ENCODE measurements around the gene CXXC5. TPM values are rescaled to one million over a fixed set of nuclear protein-coding genes. Genes with fewer than 3 reads are reported as not detected.

The CXXC5 gene
- total RNA-seq, 6 experiments from 2014 or later, result 44.5 to 84.9 (median 66.4) TPM

DNA sequence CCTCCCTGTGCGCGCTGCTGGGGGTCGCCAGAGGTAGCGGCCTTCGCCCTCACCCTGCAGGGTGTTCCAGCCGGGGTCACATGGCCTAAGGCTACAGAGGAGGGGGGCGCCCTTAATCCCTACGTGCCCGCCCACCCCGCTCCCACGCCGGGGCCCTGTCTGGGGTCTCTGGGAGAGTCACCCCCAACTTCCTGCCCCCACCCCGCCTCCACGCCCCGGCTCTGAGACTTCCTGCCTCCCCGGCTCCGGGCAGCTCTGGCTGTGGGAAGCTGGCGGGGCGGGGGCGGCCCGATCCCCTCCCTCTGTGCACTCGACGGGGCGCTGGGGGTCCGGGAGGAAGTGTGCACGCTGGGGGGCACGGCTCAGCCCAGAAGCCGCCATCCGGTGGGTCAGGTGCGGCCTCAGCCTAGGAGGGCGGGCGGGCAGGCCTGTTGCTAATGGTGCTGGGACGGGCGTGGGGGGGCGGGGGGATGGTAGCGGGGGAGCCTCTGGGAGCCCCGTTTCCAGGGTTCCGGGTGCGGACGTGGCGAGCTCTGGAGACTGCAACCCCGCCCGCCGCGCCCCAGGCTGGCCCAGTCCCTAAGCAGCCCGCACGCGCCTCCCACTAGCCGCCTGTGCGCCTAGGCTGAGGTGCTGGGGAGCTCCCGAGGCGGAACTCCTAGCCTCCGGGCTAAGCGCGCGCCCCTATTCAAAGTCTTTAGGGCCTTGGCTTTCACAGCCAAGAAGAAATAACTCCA is 61.6 kb downstream of the CXXC5 start:
- Histone ChIP-seq H3K4me3 (peak overlapping the region in 1 of 3 donors; percentile 27), H3K27me3 (peaks cover 0 to 5% of the 10 kb centered on the region in 2 donors), H3K9me3 (no peaks in the 10 kb centered on the region), H3K27ac (no peak overlapping the region), H3K36me3 (no peaks in the 10 kb centered on the region), H3K4me1 (peaks cover 0 to 11% (median under 1%) of the 10 kb centered on the region in 4 donors)
- intact Hi-C loops (cut with DNase I), result no loop called here
- peak in 1 of 3 donors; percentile 72 for DNase-seq
- peak; percentile 37 to 52 (median 46) for ATAC-seq
- 40% methylated on average over 13 of the region's 56 CpGs for WGBS (ENCODE audit: insufficient coverage, low coverage, low lambda C conversion rate, missing lambda C conversion rate)
- TF ChIP-seq, protein P1, sequence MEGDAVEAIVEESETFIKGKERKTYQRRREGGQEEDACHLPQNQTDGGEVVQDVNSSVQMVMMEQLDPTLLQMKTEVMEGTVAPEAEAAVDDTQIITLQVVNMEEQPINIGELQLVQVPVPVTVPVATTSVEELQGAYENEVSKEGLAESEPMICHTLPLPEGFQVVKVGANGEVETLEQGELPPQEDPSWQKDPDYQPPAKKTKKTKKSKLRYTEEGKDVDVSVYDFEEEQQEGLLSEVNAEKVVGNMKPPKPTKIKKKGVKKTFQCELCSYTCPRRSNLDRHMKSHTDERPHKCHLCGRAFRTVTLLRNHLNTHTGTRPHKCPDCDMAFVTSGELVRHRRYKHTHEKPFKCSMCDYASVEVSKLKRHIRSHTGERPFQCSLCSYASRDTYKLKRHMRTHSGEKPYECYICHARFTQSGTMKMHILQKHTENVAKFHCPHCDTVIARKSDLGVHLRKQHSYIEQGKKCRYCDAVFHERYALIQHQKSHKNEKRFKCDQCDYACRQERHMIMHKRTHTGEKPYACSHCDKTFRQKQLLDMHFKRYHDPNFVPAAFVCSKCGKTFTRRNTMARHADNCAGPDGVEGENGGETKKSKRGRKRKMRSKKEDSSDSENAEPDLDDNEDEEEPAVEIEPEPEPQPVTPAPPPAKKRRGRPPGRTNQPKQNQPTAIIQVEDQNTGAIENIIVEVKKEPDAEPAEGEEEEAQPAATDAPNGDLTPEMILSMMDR (IDR thresholded peaks at IDR 0.05), result no peak
- TF ChIP-seq POLR2A (IDR thresholded peaks at IDR 0.05), result no peak

DNA sequence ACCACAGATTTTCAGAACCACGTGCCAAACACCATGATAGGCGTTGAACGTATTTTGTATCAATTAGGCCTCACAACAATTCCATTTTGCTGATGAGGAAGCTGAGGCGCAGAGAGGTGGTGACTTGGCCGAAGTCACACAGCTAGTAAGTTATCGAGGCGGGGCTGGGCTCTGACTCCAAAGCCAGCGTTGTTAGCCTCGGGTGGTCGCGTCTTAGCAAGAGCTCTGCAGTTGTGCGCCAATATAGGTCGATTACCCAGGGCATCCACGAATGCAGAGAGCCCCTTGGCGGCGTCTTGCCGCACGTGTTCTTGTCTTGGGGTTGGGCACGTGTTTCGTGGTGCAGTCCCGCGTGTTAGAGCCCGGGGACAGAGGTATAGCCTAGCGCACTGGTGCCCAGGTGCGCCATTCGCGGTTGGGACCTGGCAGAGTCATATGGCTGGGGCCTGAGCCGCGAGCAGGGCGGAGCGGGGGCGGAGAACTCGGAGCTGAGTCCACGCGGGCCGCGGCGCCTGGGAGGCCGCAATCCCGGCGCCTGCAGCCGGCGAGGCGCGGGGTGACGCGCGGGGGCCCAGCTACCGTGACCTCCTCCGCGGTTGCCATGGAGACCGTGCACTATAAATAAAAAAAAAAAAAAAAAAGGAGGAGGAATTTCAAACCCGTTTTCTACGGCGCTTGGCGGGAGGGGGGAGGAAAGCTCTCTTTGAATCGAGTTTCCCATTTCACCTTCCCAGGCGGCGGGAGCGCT is 62.3 kb downstream of the CXXC5 start:
- peak; percentile 14 to 51 (median 32) for ATAC-seq
- H3K36me3 ChIP-seq, result no peaks in the 10 kb centered on the region
- 14% methylated on average over 36 of the region's 60 CpGs for WGBS (ENCODE audit: insufficient coverage, low coverage, low lambda C conversion rate, missing lambda C conversion rate)
- peaks cover 0 to 11% (median under 1%) of the 10 kb centered on the region in 4 donors for H3K4me1 ChIP-seq
- DNase-seq, result peak in 1 of 3 donors; percentile 64
- TF ChIP-seq, protein P1 (IDR thresholded peaks at IDR 0.05), result no peak
- no peak for TF ChIP-seq POLR2A (IDR thresholded peaks at IDR 0.05)
- no peak overlapping the region for H3K27ac ChIP-seq
- intact Hi-C loops (cut with DNase I), result no loop called here
- H3K9me3 ChIP-seq, result no peaks in the 10 kb centered on the region
- H3K4me3 ChIP-seq, result peak overlapping the region; percentile 29 to 52 (median 31)
- H3K27me3 ChIP-seq, result peaks cover 0 to 5% of the 10 kb centered on the region in 2 donors

DNA sequence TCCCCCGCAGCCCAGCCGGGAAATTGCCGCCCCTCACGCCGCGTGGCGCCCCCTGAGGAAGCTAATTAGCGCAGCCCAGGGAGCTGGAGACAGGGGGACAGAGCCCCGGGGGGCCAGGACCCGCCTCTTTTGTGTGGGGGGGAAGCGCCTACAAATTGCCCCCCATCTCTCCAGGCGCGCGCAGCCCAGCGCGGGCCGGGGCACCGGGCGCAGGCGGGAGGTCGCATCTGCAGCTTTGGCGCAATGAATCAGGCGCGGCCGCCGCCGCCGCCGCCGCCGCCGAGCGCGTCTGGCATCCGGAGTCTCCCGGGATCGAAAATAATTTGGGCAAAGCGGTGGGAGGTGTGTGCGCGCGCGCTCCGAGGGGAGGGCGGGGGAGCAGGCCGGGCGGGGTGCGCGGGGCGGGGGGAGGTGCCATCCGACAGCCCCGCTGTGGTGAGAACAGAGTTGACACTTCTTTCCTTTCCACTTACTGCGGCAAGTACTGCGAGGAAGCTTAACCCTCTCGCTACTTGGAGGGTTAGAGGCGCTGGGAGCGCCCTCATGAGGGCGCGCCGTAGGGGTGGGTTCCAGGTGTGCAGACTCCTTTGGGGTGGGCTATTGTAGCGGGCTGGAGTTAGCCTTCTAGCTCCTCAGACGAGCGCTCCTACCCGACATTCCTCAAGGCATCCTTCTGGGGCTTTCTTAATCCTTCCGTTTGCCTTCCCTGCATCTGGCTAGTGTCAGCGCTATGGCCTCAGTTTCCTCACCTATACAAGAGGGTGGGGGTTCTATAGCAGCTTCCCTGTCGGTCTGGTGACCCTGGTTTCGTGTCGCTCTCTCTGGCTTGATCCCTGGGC is 63.1 kb downstream of the CXXC5 start:
- intact Hi-C loops (cut with DNase I), result no loop called here
- Histone ChIP-seq H3K9me3 (no peaks in the 10 kb centered on the region), H3K27me3 (peaks cover 0 to 5% of the 10 kb centered on the region in 2 donors), H3K4me3 (peak overlapping the region; percentile 29 to 52 (median 31)), H3K27ac (no peak overlapping the region), H3K4me1 (peaks cover 0 to 11% (median under 1%) of the 10 kb centered on the region in 4 donors), H3K36me3 (no peaks in the 10 kb centered on the region)
- peak in 3 of 4 donors; percentile 3 to 33 (median 9) for ATAC-seq
- WGBS (ENCODE audit: insufficient coverage, low coverage, low lambda C conversion rate, missing lambda C conversion rate), result 20% methylated on average over 12 of the region's 68 CpGs
- peak in 1 of 3 donors; percentile 35 for DNase-seq
- TF ChIP-seq, protein P1 (IDR thresholded peaks at IDR 0.05), result no peak
- TF ChIP-seq POLR2A (IDR thresholded peaks at IDR 0.05), result no peak

DNA sequence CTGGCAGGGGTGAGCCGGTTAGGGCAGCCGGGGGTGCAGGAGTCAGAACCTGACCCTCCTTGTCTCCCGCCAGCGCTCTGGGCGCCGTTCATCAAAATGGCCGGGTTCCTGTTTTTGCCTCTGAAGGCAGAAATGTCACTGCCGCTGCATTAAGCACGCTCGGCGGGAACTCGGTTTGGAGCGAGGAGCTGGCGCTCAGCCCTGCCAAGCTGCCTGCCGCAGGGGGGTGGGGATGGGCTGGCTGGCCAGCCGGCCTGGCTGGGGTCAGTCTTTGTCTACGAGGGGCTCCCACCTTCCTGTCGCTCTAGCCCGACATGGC is 63.7 kb downstream of the CXXC5 start:
- peaks cover 0 to 5% of the 10 kb centered on the region in 2 donors for H3K27me3 ChIP-seq
- no peak overlapping the region for H3K4me3 ChIP-seq
- intact Hi-C loops (cut with DNase I), result no loop called here
- H3K4me1 ChIP-seq, result peaks cover 0 to 11% (median under 1%) of the 10 kb centered on the region in 4 donors
- no peak overlapping the region for H3K27ac ChIP-seq
- no peaks in the 10 kb centered on the region for H3K36me3 ChIP-seq
- WGBS (ENCODE audit: insufficient coverage, low coverage, low lambda C conversion rate, missing lambda C conversion rate), result 60% methylated on average over 1 of the region's 19 CpGs
- no peak for TF ChIP-seq POLR2A (IDR thresholded peaks at IDR 0.05)
- TF ChIP-seq, protein P1 (IDR thresholded peaks at IDR 0.05), result no peak
- no peak for DNase-seq
- H3K9me3 ChIP-seq, result no peaks in the 10 kb centered on the region
- ATAC-seq, result no peak

Measured in right lobe of liver (tissue), 6 donors.